T-helper 1 cell treated with Interleukin-12 subunit alpha and Interleukin-12 subunit beta and Interleukin-4 antibody, amounts not matched to agents 30 μg/mL and 1 μg/mL, for 36 hours (primary cell): Measurements from ENCODE around the gene PI4K2B.
"Not testable (repeated sequence)": the region's sequence is repeated elsewhere in the genome, so short reads cannot be mapped to it uniquely, and the experiment has no call there.

Experiments used
- H3K27ac Mint-ChIP-seq: one replicate; pipeline ENCODE4 v1.8.0; 2021; ENCODE audit warnings: mild to moderate bottlenecking, mixed read lengths
- H3K27me3 Mint-ChIP-seq: one replicate; pipeline ENCODE4 v1.8.0; 2021; ENCODE audit warnings: low read depth, mixed read lengths
- H3K36me3 Mint-ChIP-seq: one replicate; pipeline ENCODE4 v1.8.0; 2021; ENCODE audit warnings: low read depth, mixed read lengths
- H3K4me1 Mint-ChIP-seq: one replicate; pipeline ENCODE4 v1.8.0; 2021; ENCODE audit warnings: low read depth, mixed read lengths
- H3K4me3 Mint-ChIP-seq: one replicate; pipeline ENCODE4 v1.8.0; 2021; ENCODE audit warnings: mild to moderate bottlenecking, moderate library complexity, mixed read lengths
- H3K9me3 Mint-ChIP-seq: one replicate; pipeline ENCODE4 v1.8.0; 2021; ENCODE audit warnings: mixed read lengths

The PI4K2B gene

GRCh38 chr4:25253786-25254185 lies 20.0 kb downstream of the PI4K2B start:
- H3K4me3 Mint-ChIP-seq, H3K9me3 Mint-ChIP-seq, H3K27ac Mint-ChIP-seq, H3K27me3 Mint-ChIP-seq: not testable (repeated sequence)
- Mint-ChIP-seq H3K4me1 (peaks cover 19% of the 10 kb centered on the region), H3K36me3 (peaks cover 12% of the 10 kb centered on the region)

GRCh38 chr4:25258980-25259578 lies 25.2 kb downstream of the PI4K2B start:
- H3K27ac Mint-ChIP-seq = no peak overlapping the region

DNA sequence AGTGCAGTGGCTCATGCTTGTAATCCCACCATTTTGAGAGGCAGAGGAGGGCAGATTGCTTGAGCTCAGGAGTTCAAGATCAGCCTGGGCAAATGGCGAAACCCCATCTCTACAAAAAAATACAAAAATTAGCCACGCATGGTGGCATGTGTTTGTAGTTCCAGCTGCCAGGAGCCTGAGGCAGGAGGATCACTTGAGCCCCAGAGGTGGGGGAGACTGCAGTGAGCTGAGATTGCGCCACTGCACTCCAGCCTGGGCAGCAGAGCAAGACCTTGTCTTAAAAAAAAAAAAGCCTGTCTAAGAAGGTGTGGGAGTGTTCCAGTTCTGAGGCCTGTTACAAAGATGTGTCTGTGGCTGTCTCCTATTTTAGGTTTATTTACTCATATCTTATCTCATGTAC lies 38.0 kb downstream of the PI4K2B start:
- peaks cover 27% of the 10 kb centered on the region for H3K36me3 Mint-ChIP-seq
- no peaks in the 10 kb centered on the region for H3K27me3 Mint-ChIP-seq
- no peaks in the 10 kb centered on the region for H3K9me3 Mint-ChIP-seq
- H3K4me3 Mint-ChIP-seq = no peak overlapping the region
- H3K4me1 Mint-ChIP-seq = no peaks in the 10 kb centered on the region
- H3K27ac Mint-ChIP-seq = no peak overlapping the region

More at GRCh38 chr4:25258980-25259578, 25.2 kb downstream of the PI4K2B start:
- no peaks in the 10 kb centered on the region for H3K27me3 Mint-ChIP-seq
- H3K9me3 Mint-ChIP-seq = no peaks in the 10 kb centered on the region
- no peak overlapping the region for H3K4me3 Mint-ChIP-seq
- no peaks in the 10 kb centered on the region for H3K4me1 Mint-ChIP-seq
- peaks cover 23% of the 10 kb centered on the region for H3K36me3 Mint-ChIP-seq

DNA sequence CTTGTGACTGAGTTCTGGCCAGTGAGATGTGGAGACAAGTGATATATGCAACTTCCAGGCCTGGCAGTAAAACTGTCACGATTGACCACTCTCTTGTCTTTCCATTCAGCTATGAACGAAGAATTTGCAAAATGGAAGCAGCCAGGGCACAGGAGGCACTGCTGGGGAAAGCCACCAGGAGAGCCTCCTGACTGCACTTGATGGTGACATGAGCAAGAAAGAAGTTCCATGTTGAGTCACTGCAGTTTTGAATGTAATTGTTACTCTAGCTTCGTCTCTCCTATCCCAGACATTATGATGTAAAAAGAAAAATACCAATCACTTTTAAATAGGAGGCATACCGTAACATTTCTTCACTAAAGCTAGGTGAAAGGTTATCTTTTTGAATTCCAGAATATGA lies 46.4 kb downstream of the PI4K2B start:
- Mint-ChIP-seq H3K27ac (no peak overlapping the region), H3K9me3 (no peaks in the 10 kb centered on the region), H3K4me1 (no peaks in the 10 kb centered on the region), H3K27me3 (no peaks in the 10 kb centered on the region), H3K36me3 (peaks cover 9% of the 10 kb centered on the region), H3K4me3 (no peak overlapping the region)

DNA sequence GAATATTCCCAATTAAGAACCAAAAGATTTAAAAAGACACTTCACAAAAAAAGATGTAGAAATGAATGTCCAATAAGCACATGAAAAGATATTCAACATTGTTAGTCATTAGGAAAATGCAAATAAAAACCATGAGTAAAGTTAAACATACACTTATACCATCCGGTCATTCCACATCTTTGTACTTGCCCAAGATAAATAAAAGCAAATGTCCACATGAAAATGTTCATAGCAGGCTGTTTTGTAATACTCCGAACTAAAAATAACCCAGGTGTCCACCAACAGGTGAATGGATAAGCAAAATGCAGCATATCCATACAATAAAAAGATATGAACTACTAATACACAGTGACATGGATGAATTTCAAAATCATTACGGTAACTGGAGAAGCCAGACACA lies 50.1 kb downstream of the PI4K2B start:
- Mint-ChIP-seq H3K27ac (no peak overlapping the region), H3K36me3 (peaks cover 10% of the 10 kb centered on the region), H3K4me1 (no peaks in the 10 kb centered on the region), H3K27me3 (peaks cover 19% of the 10 kb centered on the region), H3K4me3 (no peak overlapping the region), H3K9me3 (peaks cover 18% of the 10 kb centered on the region)

DNA sequence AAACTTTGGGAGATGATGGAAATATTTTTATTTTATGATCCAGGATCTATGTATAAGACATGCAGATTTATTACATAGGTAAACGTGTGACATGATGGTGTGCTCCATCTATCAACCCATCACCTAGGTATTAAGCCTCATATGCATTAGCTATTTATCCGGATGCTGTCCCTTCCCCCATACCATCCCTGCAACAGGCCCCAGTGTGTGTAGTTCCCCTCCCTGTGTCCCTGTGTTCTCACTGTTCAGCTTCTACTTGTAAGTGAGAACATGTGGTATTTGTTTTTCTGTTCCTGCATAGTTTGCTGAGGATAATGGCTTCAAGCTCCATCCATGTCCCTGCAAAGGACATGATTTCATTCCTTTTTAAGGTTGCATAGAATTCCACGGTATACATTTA lies 50.6 kb downstream of the PI4K2B start:
- Mint-ChIP-seq H3K4me3 (no peak overlapping the region), H3K36me3 (peaks cover 11% of the 10 kb centered on the region), H3K27me3 (peaks cover 19% of the 10 kb centered on the region), H3K27ac (no peak overlapping the region), H3K4me1 (no peaks in the 10 kb centered on the region), H3K9me3 (peaks cover 20% of the 10 kb centered on the region)

- peaks cover 8% of the 10 kb centered on the region for H3K36me3 Mint-ChIP-seq
- no peaks in the 10 kb centered on the region for H3K4me1 Mint-ChIP-seq
- peaks cover 24% of the 10 kb centered on the region for H3K9me3 Mint-ChIP-seq
- H3K27ac Mint-ChIP-seq = no peak overlapping the region
- peaks cover 25% of the 10 kb centered on the region for H3K27me3 Mint-ChIP-seq
- H3K4me3 Mint-ChIP-seq = no peak overlapping the region
Observed at GRCh38 chr4:25290490-25291067, 56.7 kb downstream of the PI4K2B start.

- Mint-ChIP-seq H3K27me3 (peaks cover 20% of the 10 kb centered on the region), H3K4me1 (no peaks in the 10 kb centered on the region), H3K9me3 (peaks cover 24% of the 10 kb centered on the region), H3K36me3 (peaks cover 8% of the 10 kb centered on the region), H3K27ac (no peak overlapping the region), H3K4me3 (no peak overlapping the region)
Observed at GRCh38 chr4:25291158-25291733, 57.4 kb downstream of the PI4K2B start.

DNA sequence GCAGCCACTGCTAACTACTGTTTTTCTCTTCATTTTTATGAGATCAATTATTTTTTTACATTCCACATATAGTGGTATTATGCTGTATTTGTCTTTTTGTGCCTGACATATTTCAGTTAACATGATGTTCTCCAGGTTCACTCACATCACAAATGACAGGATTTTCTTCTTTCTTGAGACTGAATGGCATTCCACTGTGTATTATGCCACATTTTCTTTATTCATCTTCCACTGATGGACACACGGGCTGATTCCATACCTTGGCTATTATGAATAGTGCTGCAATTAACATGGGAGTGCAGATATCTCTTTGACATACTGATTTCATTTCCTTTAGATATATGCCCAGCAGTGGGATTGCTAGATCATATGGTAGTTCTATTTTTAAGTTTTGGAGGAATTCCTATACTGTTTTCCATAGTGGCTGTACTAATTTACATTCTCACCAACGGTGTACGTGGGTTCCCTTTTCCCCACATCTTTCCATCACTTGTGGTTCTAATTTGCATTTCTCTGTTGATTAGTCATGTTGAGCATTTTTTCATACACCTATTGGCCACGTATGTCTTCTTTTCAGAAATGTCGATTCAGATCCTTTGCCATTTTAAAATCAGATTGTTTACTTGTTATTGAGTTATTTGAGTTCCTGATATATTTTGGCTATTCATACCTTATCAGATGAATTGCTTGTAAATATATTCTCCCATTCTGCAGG lies 63.9 kb downstream of the PI4K2B start:
- Mint-ChIP-seq H3K36me3 (no peaks in the 10 kb centered on the region), H3K27me3 (peaks cover 14% of the 10 kb centered on the region), H3K9me3 (no peaks in the 10 kb centered on the region), H3K4me1 (no peaks in the 10 kb centered on the region), H3K4me3 (no peak overlapping the region), H3K27ac (no peak overlapping the region)

- Mint-ChIP-seq H3K4me1 (no peaks in the 10 kb centered on the region), H3K9me3 (no peaks in the 10 kb centered on the region), H3K27me3 (peaks cover 10% of the 10 kb centered on the region), H3K4me3 (no peak overlapping the region), H3K27ac (no peak overlapping the region), H3K36me3 (no peaks in the 10 kb centered on the region)
Observed at GRCh38 chr4:25299476-25300203, 65.8 kb downstream of the PI4K2B start.

DNA sequence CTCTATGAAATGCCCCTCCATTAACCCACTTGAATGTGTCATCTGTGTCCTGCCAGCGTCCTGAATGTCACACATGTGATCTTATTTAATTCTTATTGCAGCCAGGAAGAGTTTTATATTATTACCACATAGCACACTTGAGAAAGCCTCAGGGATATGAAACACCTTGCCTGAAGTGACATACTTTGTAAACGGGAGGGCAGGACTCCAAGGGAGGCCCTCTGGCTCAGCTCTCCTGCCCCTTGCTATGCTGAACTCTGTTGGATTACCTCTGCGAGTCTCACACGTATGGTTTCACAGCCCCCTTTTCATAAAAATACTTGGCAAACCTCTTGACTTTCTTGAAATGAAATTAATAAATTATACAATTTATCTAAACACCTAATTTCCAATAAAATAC lies 67.6 kb downstream of the PI4K2B start:
- H3K4me3 Mint-ChIP-seq = no peak overlapping the region

DNA sequence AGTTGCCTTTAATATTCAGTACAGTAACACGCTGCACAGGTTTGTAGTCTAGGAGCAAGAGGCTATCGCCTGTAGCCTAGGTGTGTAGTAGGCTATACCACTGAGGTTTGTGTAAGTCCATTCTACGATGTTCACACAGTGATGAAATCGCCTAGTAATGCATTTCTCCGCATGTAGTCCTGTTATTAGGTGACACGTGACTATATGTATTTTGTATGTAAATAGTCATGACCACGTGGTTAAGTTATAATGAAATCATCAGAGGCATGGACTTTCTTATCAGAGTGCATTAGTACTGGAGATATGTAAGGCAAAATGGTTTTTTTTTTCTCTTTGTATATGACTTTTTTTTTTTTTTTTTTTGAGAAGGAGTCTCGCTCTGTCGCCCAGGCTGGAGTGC lies 68.8 kb downstream of the PI4K2B start:
- H3K4me3 Mint-ChIP-seq = no peak overlapping the region

More for the DNA sequence above, 67.6 kb downstream of the PI4K2B start:
- Mint-ChIP-seq H3K4me1 (no peaks in the 10 kb centered on the region), H3K36me3 (no peaks in the 10 kb centered on the region), H3K27ac (no peak overlapping the region), H3K27me3 (peaks cover 10% of the 10 kb centered on the region), H3K9me3 (no peaks in the 10 kb centered on the region)

GRCh38 chr4:25303578-25303977 lies 69.7 kb downstream of the PI4K2B start:
- H3K27me3 Mint-ChIP-seq = peaks cover 5% of the 10 kb centered on the region
- H3K4me1 Mint-ChIP-seq = no peaks in the 10 kb centered on the region

More for the DNA sequence above, 68.8 kb downstream of the PI4K2B start:
- H3K9me3 Mint-ChIP-seq = no peaks in the 10 kb centered on the region
- H3K36me3 Mint-ChIP-seq = no peaks in the 10 kb centered on the region
- no peaks in the 10 kb centered on the region for H3K4me1 Mint-ChIP-seq
- H3K27ac Mint-ChIP-seq = no peak overlapping the region
- peaks cover 10% of the 10 kb centered on the region for H3K27me3 Mint-ChIP-seq

DNA sequence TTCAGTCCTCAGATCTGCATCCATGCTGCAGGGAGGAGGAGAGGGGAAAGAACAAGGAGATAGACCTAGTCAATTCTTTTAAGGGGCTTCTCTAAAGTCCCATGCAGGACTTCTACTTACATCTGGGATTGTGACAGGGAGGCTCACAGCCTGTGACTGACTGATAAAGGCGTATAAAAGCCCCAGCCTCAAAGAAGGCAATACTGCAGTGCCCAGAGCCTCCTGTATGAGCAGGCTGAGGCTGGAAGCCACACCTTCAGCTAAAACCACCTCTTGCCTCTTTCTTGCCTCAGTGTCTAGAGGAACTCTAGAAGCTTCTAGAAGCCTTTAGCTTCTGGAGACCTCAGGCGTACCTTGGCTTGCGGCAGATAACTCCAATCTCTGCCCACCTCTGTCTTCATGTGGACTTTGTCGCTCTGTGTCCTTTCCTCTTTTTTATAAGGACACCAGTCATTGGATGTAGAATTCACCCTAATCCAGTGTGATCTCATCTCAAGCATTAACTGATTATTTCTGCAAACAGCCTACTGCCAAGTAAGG lies 72.8 kb downstream of the PI4K2B start:
- Mint-ChIP-seq H3K4me3 (no peak overlapping the region), H3K36me3 (no peaks in the 10 kb centered on the region), H3K9me3 (no peaks in the 10 kb centered on the region), H3K27me3 (no peaks in the 10 kb centered on the region), H3K4me1 (peaks cover 7% of the 10 kb centered on the region), H3K27ac (no peak overlapping the region)

More at GRCh38 chr4:25303578-25303977, 69.7 kb downstream of the PI4K2B start:
- H3K36me3 Mint-ChIP-seq = no peaks in the 10 kb centered on the region
- no peak overlapping the region for H3K27ac Mint-ChIP-seq
- no peak overlapping the region for H3K4me3 Mint-ChIP-seq
- no peaks in the 10 kb centered on the region for H3K9me3 Mint-ChIP-seq
